T-cell (primary cell): ENCODE data around the gene COL9A1. TPM values are rescaled to one million over a fixed set of nuclear protein-coding genes. Genes with fewer than 3 reads are reported as not detected.

Experiments
- ATAC-seq, 4 experiments: fragments of 200-7000 bp in 3 of 4; fragments of 150-1000 bp in 1 of 4; cut with Tn5 transposase; replicated peaks in 1 of 4; 1 replicate in 3 of 4; 2 replicates in 1 of 4; pipeline ENCODE4 v1.10.0; 2021; ENCODE audit warnings: moderate library complexity in 3 of 4, mild to moderate bottlenecking in 2 of 4, moderate number of reproducible peaks in 1 of 4
- CTCF ChIA-PET, 2 donors: fragments of 300-600 bp; sonication (Branson Sonifier 250); formaldehyde crosslinking; loops; one replicate each; lab custom pipeline; 2022; ENCODE audit warnings: antibody characterized with exemption in 2 of 2; lab: Charles Lee
- POLR2A ChIA-PET, 2 donors: fragments of 300-600 bp; sonication (Branson Sonifier 250); formaldehyde crosslinking; loops; one replicate each; lab custom pipeline; 2022; ENCODE audit warnings: antibody characterized with exemption in 2 of 2; lab: Charles Lee
- DNase-seq, 35 experiments: peaks; one replicate each; pipeline versions ENCODE4 v3.0.0 to v3.0.0-alpha.2; 2013 to 2023
- H3K27ac ChIP-seq: one replicate; pipeline ENCODE4 v1.5.1; 2013; ENCODE audit warnings: low read length
- H3K27me3 ChIP-seq, 2 experiments: replicated peaks in 1 of 2; 1 replicate in 1 of 2; 2 replicates in 1 of 2; pipeline versions ENCODE4 v1.6.1 to v1.7.0; 2013; ENCODE audit warnings: low read length in 1 of 2, mixed read lengths in 1 of 2; ENCODE audit not compliant: control insufficient read depth in 2 of 2, insufficient read depth in 2 of 2; ENCODE audit errors: extremely low read depth in 1 of 2
- H3K36me3 ChIP-seq, 2 donors: 1 replicate in 1 of 2; 2 replicates in 1 of 2; pipeline versions ENCODE4 v1.6.1 to v1.7.0; 2013; ENCODE audit warnings: low read length in 1 of 2; ENCODE audit not compliant: control insufficient read depth in 2 of 2, insufficient read depth in 1 of 2; ENCODE audit errors: extremely low read depth in 1 of 2
- H3K4me1 ChIP-seq, 2 experiments: 1 replicate in 1 of 2; 2 replicates in 1 of 2; pipeline versions ENCODE4 v1.6.1 to v1.7.0; 2013; ENCODE audit warnings: low read length in 2 of 2, mixed read lengths in 1 of 2; ENCODE audit not compliant: insufficient read depth in 2 of 2, control insufficient read depth in 1 of 2; ENCODE audit errors: extremely low read depth in 1 of 2
- H3K4me3 ChIP-seq, 2 donors: 1 replicate in 1 of 2; 2 replicates in 1 of 2; pipeline versions ENCODE4 v1.5.1 to v1.7.0; 2013; ENCODE audit warnings: mild to moderate bottlenecking in 2 of 2, low read length in 1 of 2, moderate library complexity in 1 of 2; ENCODE audit not compliant: control insufficient read depth in 1 of 2; ENCODE audit errors: extremely low read depth in 1 of 2
- H3K9me3 ChIP-seq: 2 replicates; pipeline ENCODE4 v1.7.0; 2013
- H3K27ac Mint-ChIP-seq, 2 donors: one replicate each; pipeline ENCODE4 v1.8.0; 2020 to 2021; ENCODE audit warnings: mild to moderate bottlenecking in 2 of 2, mixed read lengths in 2 of 2
- H3K27me3 Mint-ChIP-seq, 2 donors: one replicate each; pipeline ENCODE4 v1.8.0; 2021 to 2022; ENCODE audit warnings: mixed read lengths in 2 of 2
- H3K36me3 Mint-ChIP-seq: one replicate; pipeline ENCODE4 v1.8.0; 2021; ENCODE audit warnings: mixed read lengths
- H3K4me1 Mint-ChIP-seq, 3 donors: one replicate each; pipeline ENCODE4 v1.8.0; 2020 to 2022; ENCODE audit warnings: mixed read lengths in 3 of 3, mild to moderate bottlenecking in 1 of 3
- H3K4me3 Mint-ChIP-seq, 3 donors: one replicate each; pipeline ENCODE4 v1.8.0; 2020 to 2022; ENCODE audit warnings: mild to moderate bottlenecking in 3 of 3, mixed read lengths in 3 of 3, moderate library complexity in 3 of 3
- H3K9me3 Mint-ChIP-seq, 3 donors: one replicate each; pipeline ENCODE4 v1.8.0; 2020 to 2022; ENCODE audit warnings: mixed read lengths in 3 of 3
- WGBS: methylation state at CpG from one replicate; pipeline ENCODE4 v1.1.5; 2013; ENCODE audit warnings: missing lambda C conversion rate; ENCODE audit not compliant: insufficient coverage; 5-methylcytosine and 5-hydroxymethylcytosine counted together
- total RNA-seq, 35 experiments: library from RNA in 6 of 35; stranded (reverse) in 6 of 35; fragments of 120-200 nt in 1 of 35; gene quantifications; one replicate each; pipeline versions ENCODE4 v1.2.1 to v1.2.4 and lab custom pipeline; 2013 to 2026

COL9A1 gene
- total RNA-seq, 5 donors from 2014 or later (not counting 1 experiment from before 2014, with no cell fraction given) = not detected

- peaks cover 8 to 20% of the 10 kb centered on the region in 2 donors for H3K27me3 Mint-ChIP-seq
- ATAC-seq (no peak), DNase-seq (no peak)
- H3K4me1 ChIP-seq = no peaks in the 10 kb centered on the region
- H3K9me3 Mint-ChIP-seq = no peaks in the 10 kb centered on the region
- no peak overlapping the region for H3K4me3 ChIP-seq
- no peaks in the 10 kb centered on the region for H3K27me3 ChIP-seq
- H3K9me3 ChIP-seq = no peaks in the 10 kb centered on the region
- no peaks in the 10 kb centered on the region for H3K36me3 ChIP-seq
- H3K4me3 Mint-ChIP-seq = no peak overlapping the region
- CTCF ChIA-PET = no interaction called here
- no peaks in the 10 kb centered on the region for H3K36me3 Mint-ChIP-seq
- no peak overlapping the region for H3K27ac ChIP-seq
- H3K27ac Mint-ChIP-seq = no peak overlapping the region
- no peaks in the 10 kb centered on the region for H3K4me1 Mint-ChIP-seq
- POLR2A ChIA-PET = no interaction called here
- no CpG with 5 or more reads among the region's 2 CpGs for WGBS
Measured at GRCh38 chr6:70272071-70272470, 30.8 kb downstream of the COL9A1 start.

- H3K27ac ChIP-seq = no peak overlapping the region
- 50% methylated on average over 2 of the region's 8 CpGs for WGBS
- Mint-ChIP-seq H3K36me3 (no peaks in the 10 kb centered on the region), H3K4me1 (no peaks in the 10 kb centered on the region), H3K27me3 (peaks cover 4 to 15% of the 10 kb centered on the region in 2 donors), H3K9me3 (no peaks in the 10 kb centered on the region), H3K4me3 (no peak overlapping the region), H3K27ac (no peak overlapping the region)
- no peak overlapping the region for H3K4me3 ChIP-seq
- no peaks in the 10 kb centered on the region for H3K4me1 ChIP-seq
- H3K36me3 ChIP-seq = no peaks in the 10 kb centered on the region
- DNase-seq = no peak
- H3K27me3 ChIP-seq = peaks cover 0 to 2% of the 10 kb centered on the region in 2 experiments
- H3K9me3 ChIP-seq = no peaks in the 10 kb centered on the region
- ChIA-PET CTCF (no interaction called here), POLR2A (no interaction called here)
- ATAC-seq = no peak
Measured at GRCh38 chr6:70270287-70271005, 32.4 kb downstream of the COL9A1 start.

GRCh38 chr6:70266142-70266541 is 36.7 kb downstream of the COL9A1 start:
- no peaks in the 10 kb centered on the region for H3K9me3 Mint-ChIP-seq
- CTCF ChIA-PET = no interaction called here
- no CpG with 5 or more reads among the region's 2 CpGs for WGBS
- no peaks in the 10 kb centered on the region for H3K4me1 Mint-ChIP-seq
- Histone ChIP-seq H3K27ac (no peak overlapping the region), H3K4me1 (no peaks in the 10 kb centered on the region), H3K27me3 (peaks cover 0 to 2% of the 10 kb centered on the region in 2 experiments), H3K4me3 (no peak overlapping the region), H3K9me3 (no peaks in the 10 kb centered on the region), H3K36me3 (no peaks in the 10 kb centered on the region)
- H3K4me3 Mint-ChIP-seq = no peak overlapping the region
- H3K36me3 Mint-ChIP-seq = no peaks in the 10 kb centered on the region
- DNase-seq (no peak), ATAC-seq (no peak)
- POLR2A ChIA-PET = no interaction called here
- H3K27me3 Mint-ChIP-seq = peaks cover 0 to 11% of the 10 kb centered on the region in 2 donors
- no peak overlapping the region for H3K27ac Mint-ChIP-seq

GRCh38 chr6:70264306-70264705 is 38.6 kb downstream of the COL9A1 start:
- no peak overlapping the region for H3K4me3 ChIP-seq
- H3K36me3 Mint-ChIP-seq = no peaks in the 10 kb centered on the region
- no peak overlapping the region for H3K27ac ChIP-seq
- H3K9me3 ChIP-seq = no peaks in the 10 kb centered on the region
- H3K27me3 Mint-ChIP-seq = peaks cover 0 to 19% of the 10 kb centered on the region in 2 donors
- POLR2A ChIA-PET = no interaction called here
- H3K27me3 ChIP-seq = peaks cover 2 to 3% of the 10 kb centered on the region in 2 experiments
- H3K27ac Mint-ChIP-seq = no peak overlapping the region
- H3K36me3 ChIP-seq = no peaks in the 10 kb centered on the region
- CTCF ChIA-PET = no interaction called here
- ATAC-seq (no peak), DNase-seq (no peak)
- H3K4me1 Mint-ChIP-seq = no peaks in the 10 kb centered on the region
- no peaks in the 10 kb centered on the region for H3K4me1 ChIP-seq
- no peaks in the 10 kb centered on the region for H3K9me3 Mint-ChIP-seq
- no peak overlapping the region for H3K4me3 Mint-ChIP-seq

- CTCF ChIA-PET = no interaction called here
- H3K27me3 ChIP-seq = peaks cover 0 to 3% of the 10 kb centered on the region in 2 experiments
- H3K9me3 Mint-ChIP-seq = no peaks in the 10 kb centered on the region
- H3K9me3 ChIP-seq = no peaks in the 10 kb centered on the region
- ATAC-seq (no peak), DNase-seq (no peak)
- H3K4me1 Mint-ChIP-seq = no peaks in the 10 kb centered on the region
- H3K4me3 Mint-ChIP-seq = no peak overlapping the region
- H3K27ac ChIP-seq = no peak overlapping the region
- WGBS = no CpG with 5 or more reads among the region's 1 CpG
- POLR2A ChIA-PET = no interaction called here
- no peaks in the 10 kb centered on the region for H3K36me3 Mint-ChIP-seq
- H3K27ac Mint-ChIP-seq = no peak overlapping the region
- H3K27me3 Mint-ChIP-seq = peaks cover 0 to 15% of the 10 kb centered on the region in 2 donors
- H3K4me1 ChIP-seq = no peaks in the 10 kb centered on the region
- H3K36me3 ChIP-seq = no peaks in the 10 kb centered on the region
- no peak overlapping the region for H3K4me3 ChIP-seq
Measured at GRCh38 chr6:70258483-70258882, 44.4 kb downstream of the COL9A1 start.

GRCh38 chr6:70257768-70258273 is 45.1 kb downstream of the COL9A1 start:
- POLR2A ChIA-PET = no interaction called here
- H3K36me3 Mint-ChIP-seq = no peaks in the 10 kb centered on the region
- Histone ChIP-seq H3K27ac (no peak overlapping the region), H3K4me3 (no peak overlapping the region), H3K4me1 (no peaks in the 10 kb centered on the region), H3K36me3 (no peaks in the 10 kb centered on the region), H3K9me3 (no peaks in the 10 kb centered on the region), H3K27me3 (peaks cover 0 to 3% of the 10 kb centered on the region in 2 experiments)
- ATAC-seq = no peak
- CTCF ChIA-PET = no interaction called here
- H3K4me3 Mint-ChIP-seq = no peak overlapping the region
- H3K27ac Mint-ChIP-seq = no peak overlapping the region
- H3K9me3 Mint-ChIP-seq = no peaks in the 10 kb centered on the region
- WGBS = no CpG with 5 or more reads among the region's 2 CpGs
- DNase-seq = no peak
- H3K4me1 Mint-ChIP-seq = no peaks in the 10 kb centered on the region
- H3K27me3 Mint-ChIP-seq = peaks cover 0 to 15% of the 10 kb centered on the region in 2 donors
